ENCODE data around the gene SNX22. TPM values are rescaled to one million over a fixed set of nuclear protein-coding genes. Genes with fewer than 3 reads are reported as not detected.

The SNX22 gene
- total and polyA plus RNA-seq, 2 of the 8 experiments (the other 6 are each of a cell fraction or from before 2014, with no cell fraction given), result 4.9 TPM

- FAIRE-seq (no peak), DNase-seq (ENCODE audit: low read depth in 1 of 2, low spot score in 2 of 2) (no peak)
- Histone ChIP-seq H4K8ac (ENCODE audit: extremely low read depth, insufficient read depth, low read length) (no peak overlapping the region), H2BK15ac (ENCODE audit: low read length) (no peak overlapping the region), H3K4ac (replicated peaks; ENCODE audit: insufficient read length, low read depth, low read length) (no peak overlapping the region), H2BK5ac (ENCODE audit: low read depth, low read length) (no peak overlapping the region), H3K4me2 (ENCODE audit: insufficient read depth in 1 of 2, low read depth in 2 of 2, low read length in 2 of 2) (no peak overlapping the region), H3K27ac (ENCODE audit: low read depth, low read length) (no peak overlapping the region), H3K27me3 (replicated peaks in 1 of 4; ENCODE audit: control insufficient read depth in 3 of 4, extremely low read depth in 1 of 4, insufficient read depth in 3 of 4, low read length in 3 of 4) (no peaks in the 10 kb centered on the region), H2BK12ac (ENCODE audit: low read depth, low read length) (no peak overlapping the region), H2AK5ac (ENCODE audit: low read depth, low read length) (no peak overlapping the region), H3K14ac (ENCODE audit: insufficient read length) (no peak overlapping the region), H3K79me2 (ENCODE audit: control insufficient read depth in 1 of 2, insufficient read depth in 2 of 2, low read length in 2 of 2) (no peaks in the 10 kb centered on the region), H2AFZ (ENCODE audit: low read length) (no peak overlapping the region), H3K4me1 (replicated peaks in 1 of 4; ENCODE audit: control insufficient read depth in 3 of 4, insufficient read depth in 4 of 4, low read length in 3 of 4) (no peaks in the 10 kb centered on the region), H4K91ac (replicated peaks; ENCODE audit: insufficient read length, low read length) (no peak overlapping the region), H3K23ac (ENCODE audit: insufficient read length) (no peak overlapping the region), H3K9ac (replicated peaks in 1 of 4; ENCODE audit: extremely low read depth in 1 of 4, low read depth in 3 of 4, low read length in 3 of 4) (no peak overlapping the region), H3K18ac (ENCODE audit: extremely low read depth, low read length) (no peak overlapping the region), H4K20me1 (replicated peaks in 1 of 2; ENCODE audit: control insufficient read depth in 1 of 2, insufficient read depth in 2 of 2, low read length in 2 of 2) (no peaks in the 10 kb centered on the region), H3K79me1 (ENCODE audit: low read depth, low read length) (no peaks in the 10 kb centered on the region; the same call in 1 of the 2 replicates), H4K5ac (ENCODE audit: insufficient read length, low read depth, low read length) (no peak overlapping the region), H3K56ac (replicated peaks; ENCODE audit: insufficient read length, low read depth, low read length) (no peak overlapping the region), H3K9me3 (ENCODE audit: insufficient read depth in 2 of 2, low read depth in 1 of 2, low read length in 1 of 2) (no peaks in the 10 kb centered on the region), H3K4me3 (ENCODE audit: extremely low read depth in 1 of 4, insufficient read depth in 2 of 4, low read depth in 3 of 4, low read length in 4 of 4) (no peak overlapping the region), H3K36me3 (ENCODE audit: control insufficient read depth in 2 of 4, insufficient read depth in 4 of 4, low read length in 3 of 4) (peaks cover 6 to 38% (median 16%) of the 10 kb centered on the region in 4 experiments; a peak in 7 of 8 replicates), H2BK120ac (replicated peaks; ENCODE audit: low read depth, low read length) (no peak overlapping the region), H3K23me2 (ENCODE audit: low read depth, low read length) (no peaks in the 10 kb centered on the region), H2BK20ac (ENCODE audit: low read length) (no peak overlapping the region)
- CTCF ChIA-PET (ENCODE audit: partially characterized antibody), result interaction anchor here (0.6 to 2.3 kb wide), 5 partner anchors 9 to 31 kb away, joined by 3 to 9 read pairs (median 5); no protein-coding TSS in a partner anchor
- WGBS, 2 experiments (ENCODE audit: extremely low coverage in 1 of 2, insufficient coverage in 1 of 2, insufficient read length in 1 of 2, insufficient replicate concordance in 2 of 2, low coverage in 1 of 2, low lambda C conversion rate in 2 of 2, missing lambda C conversion rate in 1 of 2), result 92% methylated on average over 1 of the region's 1 CpG; no CpG with 5 or more reads in 1 of the 2 experiments
- POLR2A ChIA-PET (ENCODE audit: partially characterized antibody), result interaction anchor here (0.9 kb wide), 1 partner anchor 31 kb away, joined by 3 read pairs; no protein-coding TSS in a partner anchor
- no peak for TF ChIP-seq RXRA (IDR thresholded peaks at IDR 0.05; ENCODE audit: insufficient read depth, low read depth, low read length)
- no peak for TF ChIP-seq RAD21 (IDR thresholded peaks at IDR 0.05 in 1 of 2, conservative IDR thresholded peaks at IDR 0.05 in 1 of 2; ENCODE audit: low read depth in 2 of 2, low read length in 2 of 2)
- TF ChIP-seq BACH1 (IDR thresholded peaks at IDR 0.05; ENCODE audit: low read length), result no peak
- no peak for TF ChIP-seq PHF8 (conservative IDR thresholded peaks at IDR 0.05; ENCODE audit: low read depth, low read length)
- no peak for TF ChIP-seq YY1 (IDR thresholded peaks at IDR 0.05; ENCODE audit: low read depth, low read length)
- TF ChIP-seq USF2 (IDR thresholded peaks at IDR 0.05; ENCODE audit: low read length), result no peak
- no peak for TF ChIP-seq JUN (IDR thresholded peaks at IDR 0.05; ENCODE audit: low read depth, low read length)
- TF ChIP-seq CHD2 (IDR thresholded peaks at IDR 0.05; ENCODE audit: low read length), result no peak
- no peak for TF ChIP-seq POU5F1 (IDR thresholded peaks at IDR 0.05; ENCODE audit: low read depth, low read length)
- no peak for TF ChIP-seq EGR1 (IDR thresholded peaks at IDR 0.05; ENCODE audit: borderline replicate concordance, low read depth, low read length)
- no peak for TF ChIP-seq SP4 (IDR thresholded peaks at IDR 0.05; ENCODE audit: low read length)
- TF ChIP-seq SIN3A (conservative IDR thresholded peaks at IDR 0.05 in 1 of 2, IDR thresholded peaks at IDR 0.05 in 1 of 2; ENCODE audit: low read depth in 1 of 2, low read length in 2 of 2), result no peak
- TF ChIP-seq CHD1 (IDR thresholded peaks at IDR 0.05; ENCODE audit: low read depth, low read length), result no peak
- no peak for TF ChIP-seq POLR2A (IDR thresholded peaks at IDR 0.05; ENCODE audit: control extremely low read depth in 1 of 2, low read depth in 2 of 2, low read length in 2 of 2)
Observed at GRCh38 chr15:64122444-64122843, 29.1 kb upstream of the SNX22 start.
